Hepatocyte (in vitro differentiated cells): ENCODE measurements around the gene ADAMTS14.

Experiments
- EZH2 ChIP-seq: fragments of 200-600 bp; sonication (generic); IDR thresholded peaks from 2 replicates; pipeline ENCODE4 v1.6.1; 2016; ENCODE audit warnings: antibody characterized with exemption, mild to moderate bottlenecking, borderline replicate concordance
- EZH2phosphoT487 ChIP-seq: fragments of 200-600 bp; sonication (generic); IDR thresholded peaks from one replicate; pipeline ENCODE4 v1.6.1; 2018; ENCODE audit warnings: antibody characterized with exemption, mild to moderate bottlenecking, low read depth, moderate library complexity; ENCODE audit not compliant: unreplicated experiment, severe bottlenecking
- TF ChIP-seq, protein P1 (sequence below): fragments of 200-600 bp; sonication (generic); IDR thresholded peaks from 2 replicates; pipeline ENCODE4 v1.5.1; 2016; ENCODE audit warnings: antibody characterized with exemption, mild to moderate bottlenecking; ENCODE audit not compliant: poor library complexity

DNA sequence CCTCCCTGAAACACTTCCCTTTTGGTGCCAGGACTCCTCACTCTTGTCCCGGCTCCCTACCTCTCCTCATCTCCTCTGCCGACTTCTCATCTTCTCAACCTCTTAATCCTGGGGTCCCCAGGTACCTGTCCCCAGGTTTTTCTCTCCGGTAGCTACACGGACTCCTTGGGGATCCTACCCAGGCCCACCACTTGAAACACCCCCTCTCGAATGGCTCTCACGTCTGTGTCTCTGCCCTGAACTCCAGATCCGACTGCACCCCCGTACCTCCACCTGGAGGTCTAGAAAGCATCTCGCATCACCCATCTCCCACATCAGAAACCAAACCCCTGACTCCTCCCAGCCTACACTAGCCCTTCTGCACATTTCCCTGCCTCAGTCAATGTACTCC, 108.1 kb downstream of the ADAMTS14 start:
- TF ChIP-seq, protein P1, sequence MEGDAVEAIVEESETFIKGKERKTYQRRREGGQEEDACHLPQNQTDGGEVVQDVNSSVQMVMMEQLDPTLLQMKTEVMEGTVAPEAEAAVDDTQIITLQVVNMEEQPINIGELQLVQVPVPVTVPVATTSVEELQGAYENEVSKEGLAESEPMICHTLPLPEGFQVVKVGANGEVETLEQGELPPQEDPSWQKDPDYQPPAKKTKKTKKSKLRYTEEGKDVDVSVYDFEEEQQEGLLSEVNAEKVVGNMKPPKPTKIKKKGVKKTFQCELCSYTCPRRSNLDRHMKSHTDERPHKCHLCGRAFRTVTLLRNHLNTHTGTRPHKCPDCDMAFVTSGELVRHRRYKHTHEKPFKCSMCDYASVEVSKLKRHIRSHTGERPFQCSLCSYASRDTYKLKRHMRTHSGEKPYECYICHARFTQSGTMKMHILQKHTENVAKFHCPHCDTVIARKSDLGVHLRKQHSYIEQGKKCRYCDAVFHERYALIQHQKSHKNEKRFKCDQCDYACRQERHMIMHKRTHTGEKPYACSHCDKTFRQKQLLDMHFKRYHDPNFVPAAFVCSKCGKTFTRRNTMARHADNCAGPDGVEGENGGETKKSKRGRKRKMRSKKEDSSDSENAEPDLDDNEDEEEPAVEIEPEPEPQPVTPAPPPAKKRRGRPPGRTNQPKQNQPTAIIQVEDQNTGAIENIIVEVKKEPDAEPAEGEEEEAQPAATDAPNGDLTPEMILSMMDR, result no peak
- TF ChIP-seq EZH2 (no peak), EZH2phosphoT487 (no peak)
